ENCODE measurements around the gene KIAA1549.

KIAA1549 gene

GRCh38 chr7:138863931-138864330 lies 117.3 kb downstream of the KIAA1549 start:
- peaks cover 32% of the 10 kb centered on the region for H3K36me3 ChIP-seq
- no peak for DNase-seq
- no peak overlapping the region for H3K4me3 ChIP-seq (ENCODE audit: low read depth, low read length)
- no peaks in the 10 kb centered on the region for H3K9me3 ChIP-seq
- H3K27me3 ChIP-seq = no peaks in the 10 kb centered on the region
- TF ChIP-seq CTCF (IDR thresholded peaks at IDR 0.05; ENCODE audit: low read depth, low read length) = no peak
- H3K4me1 ChIP-seq = no peaks in the 10 kb centered on the region

- H3K36me3 ChIP-seq = peaks cover 34% of the 10 kb centered on the region
These were observed 120.1 kb downstream of the KIAA1549 start for GRCh38 chr7:138861051-138861450.

GRCh38 chr7:138857728-138858127 lies 123.5 kb downstream of the KIAA1549 start:
- DNase-seq = no peak
- H3K9me3 ChIP-seq = no peaks in the 10 kb centered on the region
- no peaks in the 10 kb centered on the region for H3K27me3 ChIP-seq
- TF ChIP-seq CTCF (IDR thresholded peaks at IDR 0.05; ENCODE audit: low read depth, low read length) = no peak
- no peak overlapping the region for H3K4me3 ChIP-seq (ENCODE audit: low read depth, low read length)
- no peaks in the 10 kb centered on the region for H3K4me1 ChIP-seq
- H3K36me3 ChIP-seq = peaks cover 30% of the 10 kb centered on the region

More at GRCh38 chr7:138861051-138861450, 120.1 kb downstream of the KIAA1549 start:
- Histone ChIP-seq H3K4me1 (no peaks in the 10 kb centered on the region), H3K27me3 (no peaks in the 10 kb centered on the region), H3K9me3 (no peaks in the 10 kb centered on the region), H3K4me3 (ENCODE audit: low read depth, low read length) (no peak overlapping the region)
- no peak for DNase-seq
- no peak for TF ChIP-seq CTCF (IDR thresholded peaks at IDR 0.05; ENCODE audit: low read depth, low read length)

- Histone ChIP-seq H3K27me3 (no peaks in the 10 kb centered on the region), H3K36me3 (peaks cover 31% of the 10 kb centered on the region), H3K4me1 (peaks cover 4% of the 10 kb centered on the region), H3K4me3 (ENCODE audit: low read depth, low read length) (no peak overlapping the region), H3K9me3 (no peaks in the 10 kb centered on the region)
- no peak for DNase-seq
- TF ChIP-seq CTCF (IDR thresholded peaks at IDR 0.05; ENCODE audit: low read depth, low read length) = no peak
These were observed 127.0 kb downstream of the KIAA1549 start for GRCh38 chr7:138854115-138854645.

- Histone ChIP-seq H3K4me1 (peaks cover 4% of the 10 kb centered on the region), H3K9me3 (no peaks in the 10 kb centered on the region)
- DNase-seq = no peak
These were observed 127.7 kb downstream of the KIAA1549 start for GRCh38 chr7:138853448-138853847.

More at GRCh38 chr7:138853448-138853847, 127.7 kb downstream of the KIAA1549 start:
- Histone ChIP-seq H3K27me3 (no peaks in the 10 kb centered on the region), H3K36me3 (peaks cover 29% of the 10 kb centered on the region), H3K4me3 (ENCODE audit: low read depth, low read length) (no peak overlapping the region)
- no peak for TF ChIP-seq CTCF (IDR thresholded peaks at IDR 0.05; ENCODE audit: low read depth, low read length)
